Measurements from ENCODE around the gene HAGH. TPM values are rescaled to one million over a fixed set of nuclear protein-coding genes. Genes with fewer than 3 reads are reported as not detected.

HAGH gene
- total and polyA plus RNA-seq, 9 of the 15 experiments (the other 6 are each of a cell fraction or from before 2014, with no cell fraction given) = 0.46 to 35.1 (median 16.8) TPM

- no peak for TF ChIP-seq CHD7 (IDR thresholded peaks at IDR 0.05; ENCODE audit: low read depth, low read length)
- TF ChIP-seq TAF7 (tag; IDR thresholded peaks at IDR 0.05) = no peak
- TF ChIP-seq ERF (CRISPR knock-in tag; IDR thresholded peaks at IDR 0.05) = no peak
- 0 out of 2 replicates have a peak, but pooled peaks have one; percentile 24 for TF ChIP-seq ELF4 (CRISPR knock-in tag; IDR thresholded peaks at IDR 0.05)
- no peak for TF ChIP-seq MTA2 (IDR thresholded peaks at IDR 0.05; ENCODE audit: low read depth)
- TF ChIP-seq ZSCAN32 (CRISPR knock-in tag; IDR thresholded peaks at IDR 0.05) = no peak
- no peak for TF ChIP-seq KLF1 (tag; IDR thresholded peaks at IDR 0.05)
- TF ChIP-seq EP400 (IDR thresholded peaks at IDR 0.05) = no peak
- TF ChIP-seq NFIC (IDR thresholded peaks at IDR 0.05) = peak; percentile 89
- TF ChIP-seq LEF1 (IDR thresholded peaks at IDR 0.05) = no peak
- TF ChIP-seq MCM5 (IDR thresholded peaks at IDR 0.05; ENCODE audit: low read depth) = no peak
- peak; percentile 5 to 27; a peak in 2 of 4 replicates for TF ChIP-seq NRF1 (conservative IDR thresholded peaks at IDR 0.05 in 1 of 2, IDR thresholded peaks at IDR 0.05 in 1 of 2)
- TF ChIP-seq KLF10 (CRISPR knock-in tag; IDR thresholded peaks at IDR 0.05) = no peak
- TF ChIP-seq TFE3 (CRISPR knock-in tag; IDR thresholded peaks at IDR 0.05) = no peak
- no peak for TF ChIP-seq ZBTB12 (CRISPR knock-in tag; IDR thresholded peaks at IDR 0.05)
Measured at GRCh38 chr16:1770328-1771187, 56.1 kb downstream of the HAGH start (continued).

Data from K562 (cell line).